PC-9 (cell line): Measurements from ENCODE around the gene PEX26. TPM values are rescaled to one million over a fixed set of nuclear protein-coding genes. Genes with fewer than 3 reads are reported as not detected.

Experiments used
- BruUV-seq: library from RNA; stranded (reverse); fragments of 400-500 nt; replicated peaks from 2 replicates; lab custom pipeline; 2021; lab: Mats Ljungman, UMichigan
- CTCF ChIA-PET: fragments of 300-600 bp; sonication (Branson Sonifier 250); formaldehyde crosslinking; loops from one replicate; lab custom pipeline; 2022; ENCODE audit warnings: antibody characterized with exemption; lab: Charles Lee
- POLR2A ChIA-PET: fragments of 300-600 bp; sonication (Branson Sonifier 250); formaldehyde crosslinking; loops from one replicate; lab custom pipeline; 2022; ENCODE audit warnings: antibody characterized with exemption; ENCODE audit not compliant: unreplicated experiment; lab: Charles Lee
- DNase-seq, 2 experiments: peaks; one replicate each; pipeline versions ENCODE4 v3.0.0 to v3.0.0-alpha.2; 2015 to 2022; ENCODE audit warnings: mixed read lengths in 1 of 2
- H2AFZ ChIP-seq: fragments of 200-600 bp; sonication (generic); 2 replicates; pipeline ENCODE4 v1.8.1; 2017; ENCODE audit warnings: antibody characterized with exemption
- H3F3A ChIP-seq: fragments of 200-600 bp; sonication (generic); 2 replicates; pipeline ENCODE4 v1.8.1; 2017; ENCODE audit warnings: antibody characterized with exemption, mild to moderate bottlenecking, low read depth; ENCODE audit not compliant: insufficient read depth
- H3K27ac ChIP-seq: fragments of 200-600 bp; sonication (generic); 2 replicates; pipeline ENCODE4 v1.6.1; 2016; ENCODE audit warnings: mixed run types
- H3K27me3 ChIP-seq: fragments of 200-600 bp; sonication (generic); 2 replicates; pipeline ENCODE4 v1.6.1; 2016; ENCODE audit warnings: low read depth, mixed run types; ENCODE audit not compliant: insufficient read depth
- H3K36me3 ChIP-seq: fragments of 200-600 bp; sonication (generic); 2 replicates; pipeline ENCODE4 v1.6.1; 2016; ENCODE audit warnings: low read depth, mixed run types
- H3K4me1 ChIP-seq: fragments of 200-600 bp; sonication (generic); replicated peaks from 2 replicates; pipeline ENCODE4 v1.6.1; 2016; ENCODE audit warnings: mixed run types; ENCODE audit not compliant: insufficient read depth
- H3K4me2 ChIP-seq: fragments of 200-600 bp; sonication (generic); 2 replicates; pipeline ENCODE4 v1.6.1; 2017; ENCODE audit warnings: mixed run types
- H3K4me3 ChIP-seq: fragments of 200-600 bp; sonication (generic); 2 replicates; pipeline ENCODE4 v1.6.1; 2016; ENCODE audit warnings: mixed run types
- H3K79me2 ChIP-seq: fragments of 200-600 bp; sonication (generic); 2 replicates; pipeline ENCODE4 v1.6.1; 2017; ENCODE audit warnings: low read depth, mixed run types
- H3K9me2 ChIP-seq: fragments of 200-600 bp; sonication (generic); 2 replicates; pipeline ENCODE4 v1.8.1; 2017; ENCODE audit warnings: mild to moderate bottlenecking; ENCODE audit not compliant: insufficient read depth
- H3K9me3 ChIP-seq: fragments of 200-600 bp; sonication (generic); 2 replicates; pipeline ENCODE4 v1.8.1; 2016; ENCODE audit warnings: low read depth; ENCODE audit not compliant: insufficient read depth
- H4K20me1 ChIP-seq: fragments of 200-600 bp; sonication (generic); 2 replicates; pipeline ENCODE4 v1.8.1; 2017; ENCODE audit not compliant: insufficient read depth
- EZH2 ChIP-seq: fragments of 200-600 bp; sonication (generic); IDR thresholded peaks from 2 replicates; pipeline ENCODE4 v1.8.0; 2017; ENCODE audit warnings: antibody characterized with exemption, low read depth
- intact Hi-C: fragments of 100-400 bp; cut with micrococcal nuclease; formaldehyde crosslinking; loops from one replicate; pipeline ENCODE4 v1.10.0; 2022; ENCODE audit not compliant: unreplicated experiment
- total RNA-seq: library from RNA; stranded (reverse); gene quantifications from 2 replicates; pipeline ENCODE4 v1.2.3, GENCODE V29; 2021
- TF ChIP-seq, protein P1 (sequence below): fragments of 200-600 bp; sonication (generic); conservative IDR thresholded peaks from 2 replicates; pipeline ENCODE4 v1.6.1; 2017; ENCODE audit warnings: mixed run types, antibody characterized with exemption, mild to moderate bottlenecking, moderate library complexity

PEX26 gene
- total RNA-seq, 1 experiment from 2014 or later: 30.0 TPM

DNA sequence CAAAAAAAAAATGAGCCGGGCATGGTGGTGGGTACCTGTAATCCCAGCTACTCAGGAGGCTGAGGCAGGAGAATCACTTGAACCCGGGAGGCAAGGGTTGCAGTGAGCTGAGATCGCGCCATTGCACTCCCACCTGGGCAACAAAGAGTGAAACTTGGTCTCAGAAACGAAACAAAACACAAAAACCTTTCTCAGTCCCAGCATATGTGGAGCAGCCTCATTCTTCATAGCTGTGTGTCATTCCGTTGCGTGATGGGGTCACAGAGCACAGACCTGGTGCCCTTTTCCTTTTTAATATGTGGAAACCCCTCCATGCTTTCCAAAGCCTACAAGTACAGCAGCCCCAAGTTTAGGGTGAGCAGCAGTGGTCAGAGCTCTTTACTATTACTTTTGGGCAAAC lies 13.7 kb downstream of the PEX26 start:
- Histone ChIP-seq H3K9me2 (no peaks in the 10 kb centered on the region), H3K27me3 (no peaks in the 10 kb centered on the region), H4K20me1 (no peaks in the 10 kb centered on the region), H3K4me3 (no peak overlapping the region), H3K4me2 (no peak overlapping the region), H3K36me3 (no peaks in the 10 kb centered on the region), H3K4me1 (no peaks in the 10 kb centered on the region), H2AFZ (no peak overlapping the region), H3K9me3 (no peaks in the 10 kb centered on the region), H3K79me2 (no peaks in the 10 kb centered on the region), H3F3A (no peaks in the 10 kb centered on the region), H3K27ac (no peak overlapping the region)
- BruUV-seq: no TSS peak
- no peak for TF ChIP-seq EZH2
- TF ChIP-seq, protein P1, sequence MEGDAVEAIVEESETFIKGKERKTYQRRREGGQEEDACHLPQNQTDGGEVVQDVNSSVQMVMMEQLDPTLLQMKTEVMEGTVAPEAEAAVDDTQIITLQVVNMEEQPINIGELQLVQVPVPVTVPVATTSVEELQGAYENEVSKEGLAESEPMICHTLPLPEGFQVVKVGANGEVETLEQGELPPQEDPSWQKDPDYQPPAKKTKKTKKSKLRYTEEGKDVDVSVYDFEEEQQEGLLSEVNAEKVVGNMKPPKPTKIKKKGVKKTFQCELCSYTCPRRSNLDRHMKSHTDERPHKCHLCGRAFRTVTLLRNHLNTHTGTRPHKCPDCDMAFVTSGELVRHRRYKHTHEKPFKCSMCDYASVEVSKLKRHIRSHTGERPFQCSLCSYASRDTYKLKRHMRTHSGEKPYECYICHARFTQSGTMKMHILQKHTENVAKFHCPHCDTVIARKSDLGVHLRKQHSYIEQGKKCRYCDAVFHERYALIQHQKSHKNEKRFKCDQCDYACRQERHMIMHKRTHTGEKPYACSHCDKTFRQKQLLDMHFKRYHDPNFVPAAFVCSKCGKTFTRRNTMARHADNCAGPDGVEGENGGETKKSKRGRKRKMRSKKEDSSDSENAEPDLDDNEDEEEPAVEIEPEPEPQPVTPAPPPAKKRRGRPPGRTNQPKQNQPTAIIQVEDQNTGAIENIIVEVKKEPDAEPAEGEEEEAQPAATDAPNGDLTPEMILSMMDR: no peak
- CTCF ChIA-PET: no interaction called here
- intact Hi-C loops: no loop called here
- POLR2A ChIA-PET: no interaction called here
- no peak for DNase-seq

DNA sequence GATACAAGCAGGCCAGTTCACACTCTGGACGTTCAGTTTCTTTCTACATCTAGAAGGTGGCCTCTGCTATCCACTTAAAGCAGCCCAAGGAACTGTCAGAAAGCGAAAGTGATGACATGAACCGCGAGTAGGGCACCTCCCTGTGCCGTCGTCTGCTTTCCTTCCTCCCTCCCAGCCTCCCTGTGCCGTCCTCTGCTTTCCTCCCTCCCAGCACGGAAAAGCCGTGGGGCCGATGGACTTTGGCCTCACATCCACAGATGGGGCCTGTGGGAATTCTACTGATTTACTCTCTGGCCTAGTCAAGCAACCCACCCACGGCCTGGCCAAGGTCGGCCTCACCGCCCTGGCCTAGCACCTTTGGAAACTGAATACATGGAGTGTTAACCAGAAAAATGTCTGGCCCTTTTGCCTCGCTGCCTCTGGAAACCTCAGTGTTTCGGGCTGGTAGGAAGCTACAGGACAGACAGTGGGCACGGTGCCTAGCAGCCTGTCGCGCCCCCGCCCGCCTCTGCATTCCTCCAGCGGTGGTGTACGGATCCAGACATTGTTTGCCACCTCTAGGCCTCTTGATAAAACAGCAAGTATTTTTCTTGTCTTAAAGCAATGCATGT lies 14.2 kb downstream of the PEX26 start:
- intact Hi-C loops: no loop called here
- no peak overlapping the region for H3K4me3 ChIP-seq
- DNase-seq: no peak
- BruUV-seq: no TSS peak
- H3K4me1 ChIP-seq: no peaks in the 10 kb centered on the region
- no peak overlapping the region for H3K4me2 ChIP-seq
- H3F3A ChIP-seq: no peaks in the 10 kb centered on the region
- no peaks in the 10 kb centered on the region for H3K79me2 ChIP-seq
- no peaks in the 10 kb centered on the region for H4K20me1 ChIP-seq
- no peaks in the 10 kb centered on the region for H3K36me3 ChIP-seq
- ChIA-PET CTCF (no interaction called here), POLR2A (no interaction called here)
- H3K9me3 ChIP-seq: no peaks in the 10 kb centered on the region
- no peaks in the 10 kb centered on the region for H3K27me3 ChIP-seq
- no peak overlapping the region for H2AFZ ChIP-seq
- TF ChIP-seq EZH2: no peak
- TF ChIP-seq, protein P1: no peak
- no peak overlapping the region for H3K27ac ChIP-seq
- H3K9me2 ChIP-seq: no peaks in the 10 kb centered on the region

DNA sequence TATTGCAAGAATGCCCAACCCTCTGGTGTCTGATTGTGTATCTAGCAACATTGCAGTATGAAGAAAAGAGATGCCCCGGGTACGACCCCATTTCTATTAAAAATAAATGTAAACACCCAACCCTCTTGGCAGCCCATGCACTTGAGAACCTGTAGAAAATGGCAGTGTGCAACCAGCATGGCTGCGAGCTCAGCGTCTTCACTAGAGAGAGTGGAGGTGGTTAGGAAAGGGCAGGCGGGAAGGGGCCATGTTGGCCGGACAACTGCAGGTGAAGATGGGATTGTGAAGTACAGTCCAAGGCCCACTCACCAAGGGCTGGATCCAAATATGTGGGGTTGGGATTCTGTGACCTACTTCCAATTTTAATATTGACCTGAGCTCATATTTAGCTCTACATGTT lies 15.9 kb downstream of the PEX26 start:
- Histone ChIP-seq H3K4me1 (no peaks in the 10 kb centered on the region), H3K9me2 (no peaks in the 10 kb centered on the region), H3K27ac (no peak overlapping the region), H3K36me3 (no peaks in the 10 kb centered on the region), H3K79me2 (no peaks in the 10 kb centered on the region), H4K20me1 (no peaks in the 10 kb centered on the region), H3K9me3 (no peaks in the 10 kb centered on the region), H3F3A (no peaks in the 10 kb centered on the region), H2AFZ (no peak overlapping the region), H3K4me3 (no peak overlapping the region), H3K27me3 (no peaks in the 10 kb centered on the region), H3K4me2 (no peak overlapping the region)
- intact Hi-C loops: no loop called here
- no peak for DNase-seq
- TF ChIP-seq, protein P1: no peak
- TF ChIP-seq EZH2: no peak
- BruUV-seq: no TSS peak
- CTCF ChIA-PET: no interaction called here
- POLR2A ChIA-PET: no interaction called here
